SK-N-SH treated with all-trans-retinoic acid at 6 μM for 48 hours (cell line): Measurements from ENCODE around the gene ARMC6.

Experiments
- RARB ChIP-seq: fragments of 250-450 bp; sonication (Bioruptor Pico); IDR thresholded peaks from 2 replicates; pipeline ENCODE4 v1.8.0; 2021; ENCODE audit warnings: mild to moderate bottlenecking, moderate library complexity
- TOX ChIP-seq: fragments of 250-450 bp; sonication (Bioruptor Pico); IDR thresholded peaks from 2 replicates; pipeline ENCODE4 v1.8.0; 2021; ENCODE audit warnings: mild to moderate bottlenecking, moderate library complexity, borderline replicate concordance
- ZC3H10 ChIP-seq: fragments of 250-450 bp; sonication (Bioruptor Pico); IDR thresholded peaks from 2 replicates; pipeline ENCODE4 v1.5.1; 2021; ENCODE audit warnings: mild to moderate bottlenecking, moderate library complexity
- ZNF8 ChIP-seq: fragments of 450-650 bp; formaldehyde crosslinking; IDR thresholded peaks from 2 replicates; pipeline ENCODE4 v1.5.0; 2020; ENCODE audit warnings: mild to moderate bottlenecking, moderate library complexity

GRCh38 chr19:19064811-19065745, 31.7 kb downstream of the ARMC6 start:
- TF ChIP-seq TOX (CRISPR knock-in tag) (no peak), RARB (CRISPR knock-in tag) (no peak), ZNF8 (CRISPR knock-in tag) (no peak), ZC3H10 (CRISPR knock-in tag) (no peak)
